Peyer's patch (tissue), 4 donors: ENCODE results near the gene MFN1.

Experiments
- POLR2A ChIP-seq, 2 donors: fragments of 450-650 bp; IDR thresholded peaks; one replicate each; pipeline ENCODE4 v1.5.1; 2017; ENCODE audit warnings: antibody characterized with exemption in 2 of 2, mild to moderate bottlenecking in 2 of 2, moderate library complexity in 2 of 2
- TF ChIP-seq, protein P1 (sequence below), 6 experiments: fragments of 450-650 bp in 4 of 6; fragments of 200-600 bp in 2 of 6; sonication (generic) in 1 of 6; IDR thresholded peaks; one replicate each; pipeline ENCODE4 v1.5.1; 2017 to 2019; ENCODE audit warnings: antibody characterized with exemption in 6 of 6, mild to moderate bottlenecking in 3 of 6, moderate library complexity in 1 of 6

- TF ChIP-seq, protein P1, sequence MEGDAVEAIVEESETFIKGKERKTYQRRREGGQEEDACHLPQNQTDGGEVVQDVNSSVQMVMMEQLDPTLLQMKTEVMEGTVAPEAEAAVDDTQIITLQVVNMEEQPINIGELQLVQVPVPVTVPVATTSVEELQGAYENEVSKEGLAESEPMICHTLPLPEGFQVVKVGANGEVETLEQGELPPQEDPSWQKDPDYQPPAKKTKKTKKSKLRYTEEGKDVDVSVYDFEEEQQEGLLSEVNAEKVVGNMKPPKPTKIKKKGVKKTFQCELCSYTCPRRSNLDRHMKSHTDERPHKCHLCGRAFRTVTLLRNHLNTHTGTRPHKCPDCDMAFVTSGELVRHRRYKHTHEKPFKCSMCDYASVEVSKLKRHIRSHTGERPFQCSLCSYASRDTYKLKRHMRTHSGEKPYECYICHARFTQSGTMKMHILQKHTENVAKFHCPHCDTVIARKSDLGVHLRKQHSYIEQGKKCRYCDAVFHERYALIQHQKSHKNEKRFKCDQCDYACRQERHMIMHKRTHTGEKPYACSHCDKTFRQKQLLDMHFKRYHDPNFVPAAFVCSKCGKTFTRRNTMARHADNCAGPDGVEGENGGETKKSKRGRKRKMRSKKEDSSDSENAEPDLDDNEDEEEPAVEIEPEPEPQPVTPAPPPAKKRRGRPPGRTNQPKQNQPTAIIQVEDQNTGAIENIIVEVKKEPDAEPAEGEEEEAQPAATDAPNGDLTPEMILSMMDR (IDR thresholded peaks at IDR 0.05), result no peak
- TF ChIP-seq POLR2A (IDR thresholded peaks at IDR 0.05), result no peak
Measured at GRCh38 chr3:179436517-179436916, 89.0 kb downstream of the MFN1 start.
